K562 (cell line): ENCODE measurements around the gene MYO1E. TPM values are rescaled to one million over a fixed set of nuclear protein-coding genes. Genes with fewer than 3 reads are reported as not detected.

Source experiments
- ATAC-seq: fragments of 200-7000 bp; cut with Tn5 transposase; 3 replicates; pipeline ENCODE4 v1.9.1; 2020; ENCODE audit warnings: moderate library complexity
- BruUV-seq: library from RNA; stranded (reverse); fragments of 400-500 nt; replicated peaks from 2 replicates; lab custom pipeline; 2021; lab: Mats Ljungman, UMichigan
- CTCF ChIA-PET: fragments of 300-600 bp; formaldehyde crosslinking; extraction: SDS; loops from one replicate; lab custom pipeline; 2021; ENCODE audit warnings: low intra/inter-chr PET ratio; lab: Yijun Ruan, JAX
- POLR2A ChIA-PET: fragments of 300-600, 350-650 bp; sonication (Branson Sonifier 250); formaldehyde crosslinking; extraction: SDS; loops from one replicate; lab custom pipeline; 2021; ENCODE audit warnings: antibody characterized with exemption, inconsistent platforms; lab: Yijun Ruan, JAX
- DNase-seq, 4 experiments: peaks; one replicate each; pipeline versions ENCODE4 v3.0.0 to v3.0.0-alpha.2; 2011 to 2018; ENCODE audit warnings: low spot score in 3 of 4, mixed read lengths in 3 of 4; ENCODE audit errors: extremely low read depth in 1 of 4
- FAIRE-seq: peaks from 2 replicates; lab custom pipeline; 2011; peaks lifted over from hg19 to GRCh38; lab: Jason Lieb, UNC
- H2AFZ ChIP-seq: 2 replicates; pipeline ENCODE4 v1.6.0; 2011; ENCODE audit warnings: low read depth, low read length, control low read depth, inconsistent platforms
- H3K27ac ChIP-seq: fragments of 200-600 bp; 3 replicates; pipeline ENCODE4 v1.8.0; 2011; ENCODE audit warnings: low read depth, mild to moderate bottlenecking, control low read depth, inconsistent platforms, low read length, moderate library complexity, mixed read lengths; ENCODE audit errors: extremely low read depth
- H3K27me3 ChIP-seq, 2 experiments: fragments of 300-600 bp in 1 of 2; 2 replicates in 1 of 2; 3 replicates in 1 of 2; pipeline versions ENCODE4 v1.6.0 to v1.8.0; 2011; ENCODE audit warnings: inconsistent platforms in 2 of 2, low read length in 2 of 2, mild to moderate bottlenecking in 1 of 2, mixed read lengths in 1 of 2, moderate library complexity in 1 of 2; ENCODE audit not compliant: control insufficient read depth in 2 of 2, insufficient read depth in 2 of 2
- H3K36me3 ChIP-seq: fragments of 300-600 bp; 3 replicates; pipeline ENCODE4 v1.8.0; 2011; ENCODE audit warnings: mild to moderate bottlenecking, low read length, inconsistent platforms; ENCODE audit not compliant: control insufficient read depth, insufficient read depth
- H3K4me1 ChIP-seq, 2 experiments: fragments of 200-600 bp in 1 of 2; replicated peaks in 1 of 2; 2 replicates in 1 of 2; 3 replicates in 1 of 2; pipeline versions ENCODE4 v1.5.1 to v1.8.0; 2011; ENCODE audit warnings: inconsistent platforms in 2 of 2, low read length in 2 of 2, mild to moderate bottlenecking in 1 of 2, mixed read lengths in 1 of 2, moderate library complexity in 1 of 2; ENCODE audit not compliant: control insufficient read depth in 2 of 2, insufficient read depth in 2 of 2
- H3K4me2 ChIP-seq: 2 replicates; pipeline ENCODE4 v1.6.1; 2011; ENCODE audit warnings: low read length, control low read depth, inconsistent platforms, mixed read lengths; ENCODE audit not compliant: insufficient read depth
- H3K4me3 ChIP-seq: fragments of 200-600 bp; sonication (generic), shearing (Covaris generic); 2 replicates; pipeline ENCODE4 v1.5.1; 2016; ENCODE audit warnings: control low read depth, inconsistent platforms
- H3K79me2 ChIP-seq: fragments of 200-600 bp; 3 replicates; pipeline ENCODE4 v1.8.0; 2011; ENCODE audit warnings: low read length, inconsistent platforms; ENCODE audit not compliant: control insufficient read depth, insufficient read depth
- H3K9ac ChIP-seq, 2 experiments: 2 replicates each; pipeline versions ENCODE4 v1.6.0 to v1.6.1; 2011; ENCODE audit warnings: low read depth in 2 of 2, low read length in 2 of 2, control low read depth in 1 of 2, inconsistent platforms in 1 of 2, mild to moderate bottlenecking in 1 of 2, mixed read lengths in 1 of 2; ENCODE audit not compliant: insufficient read depth in 1 of 2
- H3K9me1 ChIP-seq: one replicate; pipeline ENCODE4 v1.6.0; 2011; ENCODE audit warnings: inconsistent platforms, mild to moderate bottlenecking, low read length, moderate library complexity; ENCODE audit not compliant: control insufficient read depth, insufficient read depth
- H3K9me3 ChIP-seq: replicated peaks from 2 replicates; pipeline ENCODE4 v1.5.1; 2011; ENCODE audit warnings: low read depth, low read length, inconsistent platforms; ENCODE audit not compliant: control insufficient read depth, insufficient read depth
- H4K20me1 ChIP-seq: replicated peaks from 2 replicates; pipeline ENCODE4 v1.6.1; 2011; ENCODE audit warnings: low read length, inconsistent platforms, mixed read lengths; ENCODE audit not compliant: control insufficient read depth, insufficient read depth
- CBX3 ChIP-seq, 2 experiments: IDR thresholded peaks; 1 replicate in 1 of 2; 2 replicates in 1 of 2; pipeline ENCODE4 v1.6.1; 2012; ENCODE audit warnings: inconsistent platforms in 2 of 2, low read length in 2 of 2, borderline replicate concordance in 1 of 2, control low read depth in 1 of 2
- MCM2 ChIP-seq: fragments of 450-650 bp; IDR thresholded peaks from 2 replicates; pipeline ENCODE4 v1.6.1; 2017; ENCODE audit warnings: low read depth, mild to moderate bottlenecking
- TRIM24 ChIP-seq, 2 experiments: fragments of 450-650 bp; IDR thresholded peaks; 2 replicates each; pipeline ENCODE4 v1.6.1; 2016
- WGBS: fragments of 100-300 bp; shearing (Covaris generic); methylation state at CpG from one replicate; pipeline ENCODE4 v1.1.6; 2016; ENCODE audit warnings: low coverage, mixed read lengths; ENCODE audit not compliant: insufficient coverage; ENCODE audit errors: missing lambda C conversion rate; 5-methylcytosine and 5-hydroxymethylcytosine counted together
- in situ Hi-C: fragments of 300-500 bp; cut with MboI; formaldehyde crosslinking; loops from 4 replicates; pipeline ENCODE4 v1.15.0; 2018; ENCODE audit warnings: inconsistent platforms, mixed read lengths
- intact Hi-C: fragments of 100-400 bp; cut with micrococcal nuclease; formaldehyde crosslinking; loops from 2 replicates; pipeline ENCODE4 v1.14.2; 2022
- polyA plus RNA-seq, 8 experiments: library from polyadenylated mRNA; depleted of rRNA in 4 of 8; stranded (reverse) in 5 of 8; unstranded in 3 of 8; fragments of >200 nt; fragmentation: Nextera tagmentation in 2 of 8; fragmentation: Illumina TruSeq in 1 of 8; extraction: Ambion mirVana in 2 of 8; extraction: Trizol in 1 of 8; gene quantifications; 2 replicates each; pipeline versions ENCODE4 v1.2.1 to v1.2.3, GENCODE V29; 2011 to 2014; ENCODE audit warnings: inconsistent platforms in 1 of 8, missing spikeins in 1 of 8
- total RNA-seq, 7 experiments: library from RNA; depleted of rRNA in 6 of 7; stranded (reverse); fragments of >200 nt in 6 of 7; fragmentation: Illumina TruSeq in 2 of 7; extraction: Trizol in 2 of 7; gene quantifications; 2 replicates each; pipeline versions ENCODE4 v1.2.1 to v1.2.3, GENCODE V29; 2011 to 2021; ENCODE audit warnings: low replicate concordance in 1 of 7
- TF ChIP-seq, protein P1 (sequence below): fragments of 450-650 bp; IDR thresholded peaks from 2 replicates; pipeline ENCODE4 v1.6.1; 2016; ENCODE audit warnings: antibody characterized with exemption
- TF ChIP-seq, protein P2 (sequence below), 2 experiments: fragments of 150-350 bp in 1 of 2; IDR thresholded peaks; 2 replicates each; pipeline ENCODE4 v1.6.1; 2012 to 2016; ENCODE audit warnings: low read depth in 2 of 2, low read length in 2 of 2, mild to moderate bottlenecking in 1 of 2, moderate library complexity in 1 of 2

Gene MYO1E
- total and polyA plus RNA-seq, 9 of the 15 experiments (the other 6 are each of a cell fraction or from before 2014, with no cell fraction given), result under 0.01 to 0.44 (median 0.01) TPM; not detected in 6

DNA sequence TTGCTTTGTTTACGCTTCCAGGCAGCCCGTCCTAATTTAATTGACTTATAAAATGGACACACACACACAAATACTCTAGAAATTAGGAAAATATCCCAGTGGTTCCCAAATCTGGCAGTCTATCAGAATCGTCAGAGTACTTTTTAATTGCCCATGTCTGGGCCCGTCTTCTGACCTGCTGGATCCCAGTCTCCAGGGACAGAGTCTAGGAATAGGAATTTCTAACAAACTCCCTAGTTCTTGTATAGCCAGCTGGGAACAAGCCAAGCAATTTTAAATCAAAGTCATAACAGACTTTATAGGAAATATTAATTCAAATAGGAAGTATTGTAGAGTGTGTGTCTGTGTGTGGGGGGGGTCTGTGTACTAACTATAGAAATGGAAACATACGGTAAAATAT, 132.6 kb downstream of the MYO1E start (continued):
- TF ChIP-seq, protein P1, sequence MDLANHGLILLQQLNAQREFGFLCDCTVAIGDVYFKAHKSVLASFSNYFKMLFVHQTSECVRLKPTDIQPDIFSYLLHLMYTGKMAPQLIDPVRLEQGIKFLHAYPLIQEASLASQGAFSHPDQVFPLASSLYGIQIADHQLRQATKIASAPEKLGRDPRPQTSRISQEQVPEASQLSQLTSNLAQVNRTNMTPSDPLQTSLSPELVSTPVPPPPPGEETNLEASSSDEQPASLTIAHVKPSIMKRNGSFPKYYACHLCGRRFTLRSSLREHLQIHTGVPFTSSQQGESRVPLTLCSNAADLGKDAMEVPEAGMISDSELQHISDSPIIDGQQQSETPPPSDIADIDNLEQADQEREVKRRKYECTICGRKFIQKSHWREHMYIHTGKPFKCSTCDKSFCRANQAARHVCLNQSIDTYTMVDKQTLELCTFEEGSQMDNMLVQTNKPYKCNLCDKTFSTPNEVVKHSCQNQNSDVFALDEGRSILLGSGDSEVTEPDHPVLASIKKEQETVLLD, result no peak
- TF ChIP-seq, protein P2, sequence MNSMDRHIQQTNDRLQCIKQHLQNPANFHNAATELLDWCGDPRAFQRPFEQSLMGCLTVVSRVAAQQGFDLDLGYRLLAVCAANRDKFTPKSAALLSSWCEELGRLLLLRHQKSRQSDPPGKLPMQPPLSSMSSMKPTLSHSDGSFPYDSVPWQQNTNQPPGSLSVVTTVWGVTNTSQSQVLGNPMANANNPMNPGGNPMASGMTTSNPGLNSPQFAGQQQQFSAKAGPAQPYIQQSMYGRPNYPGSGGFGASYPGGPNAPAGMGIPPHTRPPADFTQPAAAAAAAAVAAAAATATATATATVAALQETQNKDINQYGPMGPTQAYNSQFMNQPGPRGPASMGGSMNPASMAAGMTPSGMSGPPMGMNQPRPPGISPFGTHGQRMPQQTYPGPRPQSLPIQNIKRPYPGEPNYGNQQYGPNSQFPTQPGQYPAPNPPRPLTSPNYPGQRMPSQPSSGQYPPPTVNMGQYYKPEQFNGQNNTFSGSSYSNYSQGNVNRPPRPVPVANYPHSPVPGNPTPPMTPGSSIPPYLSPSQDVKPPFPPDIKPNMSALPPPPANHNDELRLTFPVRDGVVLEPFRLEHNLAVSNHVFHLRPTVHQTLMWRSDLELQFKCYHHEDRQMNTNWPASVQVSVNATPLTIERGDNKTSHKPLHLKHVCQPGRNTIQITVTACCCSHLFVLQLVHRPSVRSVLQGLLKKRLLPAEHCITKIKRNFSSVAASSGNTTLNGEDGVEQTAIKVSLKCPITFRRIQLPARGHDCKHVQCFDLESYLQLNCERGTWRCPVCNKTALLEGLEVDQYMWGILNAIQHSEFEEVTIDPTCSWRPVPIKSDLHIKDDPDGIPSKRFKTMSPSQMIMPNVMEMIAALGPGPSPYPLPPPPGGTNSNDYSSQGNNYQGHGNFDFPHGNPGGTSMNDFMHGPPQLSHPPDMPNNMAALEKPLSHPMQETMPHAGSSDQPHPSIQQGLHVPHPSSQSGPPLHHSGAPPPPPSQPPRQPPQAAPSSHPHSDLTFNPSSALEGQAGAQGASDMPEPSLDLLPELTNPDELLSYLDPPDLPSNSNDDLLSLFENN (IDR thresholded peaks at IDR 0.05; ENCODE audit: low read depth in 2 of 2, low read length in 2 of 2), result no peak
- TF ChIP-seq MCM2, result no peak

GRCh38 chr15:59237924-59238331, 134.7 kb downstream of the MYO1E start:
- TF ChIP-seq CBX3 (IDR thresholded peaks at IDR 0.05; ENCODE audit: borderline replicate concordance in 1 of 2, low read length in 2 of 2), result no peak
- TF ChIP-seq TRIM24 (IDR thresholded peaks at IDR 0.05), result no peak
- in situ Hi-C loops, result no loop called here
- Histone ChIP-seq H3K79me2 (no peaks in the 10 kb centered on the region), H3K9ac (no peak overlapping the region), H3K27ac (no peak overlapping the region), H3K4me1 (no peaks in the 10 kb centered on the region), H3K27me3 (peaks cover 0 to 3% of the 10 kb centered on the region in 2 experiments; a peak in 3 of 5 replicates), H3K36me3 (no peaks in the 10 kb centered on the region), H4K20me1 (no peaks in the 10 kb centered on the region), H3K9me3 (no peaks in the 10 kb centered on the region), H3K4me3 (no peak overlapping the region), H2AFZ (no peak overlapping the region), H3K4me2 (no peak overlapping the region), H3K9me1 (no peaks in the 10 kb centered on the region)
- CTCF ChIA-PET, result no interaction called here
- intact Hi-C loops, result no loop called here
- ATAC-seq (no peak), FAIRE-seq (no peak), DNase-seq (no peak)
- POLR2A ChIA-PET, result interaction anchor here (0.8 kb wide), 1 partner anchor 10 kb away, joined by 3 read pairs; no protein-coding TSS in a partner anchor
- WGBS, result 2% methylated on average over 5 of the region's 5 CpGs
- BruUV-seq, result no TSS peak
